ENCODE results near the gene PODNL1. TPM values are rescaled to one million over a fixed set of nuclear protein-coding genes. Genes with fewer than 3 reads are reported as not detected.
"Not testable (repeated sequence)": the region's sequence is repeated elsewhere in the genome, so short reads cannot be mapped to it uniquely, and the experiment has no call there.

PODNL1 gene
- total RNA-seq, 1 donor from 2014 or later = 0.93 TPM

DNA sequence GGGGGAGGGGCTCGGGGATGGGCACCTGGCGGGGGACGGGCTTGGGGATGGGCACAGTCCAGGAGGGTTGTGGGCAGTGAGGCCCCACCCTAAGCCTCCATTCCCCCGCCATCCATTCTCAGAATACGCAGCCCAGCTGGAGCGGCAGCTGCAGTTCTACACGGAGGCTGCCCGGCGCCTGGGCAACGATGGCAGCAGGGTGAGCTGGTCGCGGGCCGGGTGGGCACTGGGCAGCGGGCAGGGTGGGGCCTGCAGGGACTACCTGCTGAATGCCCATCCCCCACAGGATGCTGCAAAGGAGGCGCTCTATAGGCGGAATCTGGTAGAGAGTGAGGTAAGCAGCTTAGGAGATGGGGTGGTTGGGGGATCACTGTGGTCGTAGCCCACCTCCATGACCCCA lies 8.3 kb downstream of the PODNL1 start:
- no peak for DNase-seq (ENCODE audit: low spot score)

DNA sequence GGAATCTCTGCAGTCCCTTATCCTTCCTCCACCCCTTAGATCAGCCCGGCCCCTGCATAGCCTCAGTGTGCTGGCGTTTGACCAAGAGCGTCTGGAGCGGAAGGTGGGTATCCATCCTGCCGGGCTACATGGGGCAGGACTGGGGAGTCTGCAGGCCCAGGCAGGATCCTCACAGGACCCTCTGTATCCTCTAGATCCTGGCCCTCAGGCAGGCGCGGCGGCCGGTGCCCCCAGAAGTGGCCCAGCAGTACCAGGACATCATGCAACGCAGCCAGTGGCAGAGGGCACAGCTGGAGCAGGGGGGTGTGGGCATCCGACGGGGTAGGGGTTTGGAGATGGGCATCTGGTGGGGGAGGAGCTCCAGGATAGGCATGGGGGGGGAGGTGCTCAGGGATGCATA lies 8.9 kb downstream of the PODNL1 start:
- DNase-seq (ENCODE audit: low spot score) = no peak

DNA sequence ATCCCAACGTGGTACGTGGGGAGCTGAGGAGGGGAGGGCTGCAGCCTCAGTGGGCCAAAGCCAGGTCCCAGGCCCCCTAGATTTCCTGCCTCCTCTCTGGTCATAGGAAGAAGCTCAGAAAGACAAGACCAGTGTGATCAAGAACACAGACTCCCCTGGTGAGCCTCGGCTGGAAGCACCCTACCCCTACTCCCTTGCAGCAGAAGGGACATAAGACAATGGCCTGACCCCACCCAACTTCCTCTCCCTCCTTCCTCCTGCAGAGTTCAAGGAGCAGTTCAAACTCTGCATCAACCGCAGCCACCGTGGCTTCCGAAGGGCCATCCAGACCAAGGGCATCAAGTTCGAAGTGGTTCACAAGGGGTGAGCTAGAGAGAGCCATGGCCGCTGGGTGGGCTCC lies 11.5 kb downstream of the PODNL1 start:
- no peak for DNase-seq (ENCODE audit: low spot score)

DNA sequence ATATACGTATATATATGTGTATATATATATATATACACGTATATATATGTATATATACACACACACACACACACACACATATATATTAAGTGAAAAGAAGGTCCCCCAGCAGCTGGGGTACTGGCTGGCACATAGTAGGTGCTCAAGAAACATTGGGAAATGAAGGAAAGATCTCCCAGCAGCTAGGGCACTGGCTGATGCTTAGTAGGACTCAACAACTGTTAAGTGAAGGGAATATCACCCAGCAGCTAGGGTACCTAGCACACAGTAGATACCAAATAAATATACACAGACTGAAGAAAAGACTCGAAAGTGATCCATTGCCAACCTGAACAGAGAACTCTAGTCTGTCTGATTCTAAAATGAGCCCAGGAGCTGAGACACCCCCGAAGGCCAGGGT lies 12.2 kb downstream of the PODNL1 start:
- DNase-seq (ENCODE audit: low spot score) = no peak

DNA sequence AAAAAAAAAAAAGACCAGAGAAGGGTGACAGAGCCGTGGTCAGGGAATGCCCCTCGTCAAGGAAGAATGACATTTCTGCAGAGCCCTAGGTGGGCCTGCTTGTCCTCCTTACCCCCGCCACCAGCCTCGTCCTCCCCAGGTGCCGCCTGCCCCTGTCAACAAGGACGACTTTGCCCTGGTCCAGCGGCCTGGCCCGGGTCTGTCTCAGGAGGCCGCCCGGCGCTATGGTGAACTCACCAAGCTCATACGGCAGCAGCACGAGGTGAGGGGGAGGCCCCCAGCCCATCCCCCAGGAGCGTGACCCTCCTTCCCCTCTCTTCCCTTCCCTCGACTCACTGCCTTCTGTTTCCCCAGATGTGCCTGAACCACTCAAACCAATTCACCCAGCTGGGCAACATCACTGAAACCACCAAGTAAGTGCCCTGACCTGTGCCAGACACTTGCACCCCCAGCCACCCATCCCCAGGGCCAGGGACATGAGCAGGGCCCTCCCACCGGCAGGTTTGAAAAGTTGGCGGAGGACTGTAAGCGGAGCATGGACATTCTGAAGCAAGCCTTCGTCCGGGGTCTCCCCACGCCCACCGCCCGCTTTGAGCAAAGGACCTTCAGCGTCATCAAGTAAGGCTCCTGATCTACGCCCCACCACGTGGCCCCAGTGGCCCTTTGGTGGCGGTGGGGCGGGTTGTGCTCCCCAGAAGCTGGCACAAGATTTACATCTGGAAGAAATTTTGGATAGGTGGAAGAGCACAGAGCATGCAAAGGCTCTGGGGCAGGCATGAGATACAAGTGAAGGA lies 14.8 kb downstream of the PODNL1 start:
- no peak for DNase-seq (ENCODE audit: low spot score)

DNA sequence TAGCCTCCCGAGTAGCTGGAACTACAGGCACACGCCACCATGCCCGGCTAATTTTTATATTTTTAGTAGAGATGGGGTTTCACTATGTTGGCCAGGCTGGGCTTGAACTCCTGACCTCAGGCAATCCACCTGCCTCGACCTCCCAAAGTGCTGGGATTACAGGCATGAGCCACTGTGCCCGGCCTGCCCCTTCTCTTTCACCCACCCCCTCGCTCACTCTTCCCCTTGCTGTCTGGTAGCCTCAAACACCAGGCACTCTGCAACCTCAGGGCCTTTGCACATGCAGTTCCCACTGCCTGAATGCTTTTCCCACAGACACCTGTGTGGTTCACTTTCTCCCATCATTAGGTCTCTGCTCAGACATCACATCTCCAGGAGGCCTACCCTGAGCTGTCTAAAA lies 16.1 kb downstream of the PODNL1 start:
- not testable (repeated sequence) for DNase-seq (ENCODE audit: low spot score)

DNA sequence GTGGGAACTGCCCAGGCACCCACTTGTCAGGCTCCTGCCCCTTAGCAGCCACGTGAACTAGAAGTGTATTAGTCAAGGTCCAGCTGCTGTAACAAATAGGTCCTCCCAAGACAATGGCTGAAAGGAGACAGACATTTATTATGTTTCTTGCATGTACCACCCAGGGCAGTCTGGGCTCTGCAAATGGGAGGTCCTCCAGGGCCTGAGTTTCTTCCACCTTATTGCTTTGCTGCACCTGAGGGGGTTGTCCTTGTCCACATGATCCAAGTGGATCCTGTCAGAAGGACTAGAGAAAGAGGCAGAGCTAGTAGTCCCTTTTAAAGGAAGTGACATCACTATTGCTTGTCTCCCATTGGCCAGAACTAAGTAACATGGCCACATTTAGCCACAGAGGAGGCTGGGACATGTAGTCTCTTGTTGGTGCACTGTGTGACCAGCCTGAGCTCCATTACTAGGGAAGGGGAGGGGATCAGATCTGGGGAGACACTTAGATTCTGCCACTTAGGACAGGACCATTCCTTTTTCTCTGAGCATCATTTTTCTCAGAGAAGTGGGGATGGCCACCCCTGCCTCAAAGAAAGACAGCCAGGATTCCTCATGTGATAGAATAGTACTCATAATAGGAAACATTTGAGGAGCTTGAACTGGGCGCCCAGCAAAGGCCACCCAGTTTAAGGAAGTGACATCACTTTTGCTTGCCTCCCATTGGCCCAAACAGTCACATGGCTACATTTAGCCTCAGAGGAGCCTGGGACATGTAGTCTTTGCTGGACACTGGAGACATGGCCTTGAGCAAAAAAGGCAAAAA lies 17.1 kb downstream of the PODNL1 start:
- no peak for DNase-seq (ENCODE audit: low spot score)

DNA sequence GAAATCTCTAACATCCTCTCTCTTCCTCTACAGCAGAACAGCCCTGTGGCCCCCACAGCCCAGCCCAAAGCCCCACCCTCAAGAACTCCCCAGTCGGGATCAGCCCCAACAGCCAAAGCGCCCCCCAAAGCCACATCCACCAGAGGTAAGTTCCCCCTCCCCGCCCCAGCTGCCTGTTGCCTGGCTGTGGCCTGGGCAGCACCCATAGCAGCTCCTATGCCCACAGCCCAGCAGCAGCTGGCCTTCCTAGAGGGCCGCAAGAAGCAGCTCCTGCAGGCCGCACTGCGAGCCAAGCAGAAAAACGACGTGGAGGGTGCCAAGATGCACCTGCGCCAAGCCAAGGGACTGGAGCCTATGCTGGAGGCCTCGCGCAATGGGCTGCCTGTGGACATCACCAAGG lies 17.7 kb downstream of the PODNL1 start:
- DNase-seq (ENCODE audit: low spot score) = no peak

DNA sequence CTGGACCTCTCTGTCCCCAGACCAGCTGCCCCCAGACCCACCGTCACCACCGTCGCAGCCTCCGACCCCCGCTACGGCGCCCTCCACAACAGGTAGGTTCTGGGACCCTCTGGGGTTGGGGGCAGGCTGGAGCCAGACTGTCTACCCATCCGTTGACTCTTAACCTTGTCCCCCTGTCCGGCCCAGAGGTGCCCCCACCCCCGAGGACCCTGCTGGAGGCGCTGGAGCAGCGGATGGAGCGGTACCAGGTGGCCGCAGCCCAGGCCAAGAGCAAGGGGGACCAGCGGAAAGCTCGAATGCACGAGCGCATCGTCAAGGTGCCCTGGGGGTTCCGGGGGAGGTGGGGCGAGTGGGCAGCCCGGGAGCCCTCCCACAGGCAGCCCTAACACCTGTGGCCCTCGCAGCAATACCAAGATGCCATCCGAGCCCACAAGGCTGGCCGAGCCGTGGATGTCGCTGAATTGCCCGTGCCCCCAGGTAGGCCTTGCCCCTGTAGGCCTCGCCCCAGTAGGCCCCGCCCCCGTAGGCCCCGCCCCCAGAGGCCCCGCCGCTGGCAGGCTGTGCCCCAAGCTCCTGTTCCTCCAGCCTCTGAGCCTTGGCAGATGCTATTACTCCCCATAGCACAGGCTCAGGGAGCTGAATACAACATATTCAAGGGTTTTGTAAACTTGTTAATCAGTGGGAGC lies 19.3 kb downstream of the PODNL1 start:
- no peak for DNase-seq (ENCODE audit: low spot score)

DNA sequence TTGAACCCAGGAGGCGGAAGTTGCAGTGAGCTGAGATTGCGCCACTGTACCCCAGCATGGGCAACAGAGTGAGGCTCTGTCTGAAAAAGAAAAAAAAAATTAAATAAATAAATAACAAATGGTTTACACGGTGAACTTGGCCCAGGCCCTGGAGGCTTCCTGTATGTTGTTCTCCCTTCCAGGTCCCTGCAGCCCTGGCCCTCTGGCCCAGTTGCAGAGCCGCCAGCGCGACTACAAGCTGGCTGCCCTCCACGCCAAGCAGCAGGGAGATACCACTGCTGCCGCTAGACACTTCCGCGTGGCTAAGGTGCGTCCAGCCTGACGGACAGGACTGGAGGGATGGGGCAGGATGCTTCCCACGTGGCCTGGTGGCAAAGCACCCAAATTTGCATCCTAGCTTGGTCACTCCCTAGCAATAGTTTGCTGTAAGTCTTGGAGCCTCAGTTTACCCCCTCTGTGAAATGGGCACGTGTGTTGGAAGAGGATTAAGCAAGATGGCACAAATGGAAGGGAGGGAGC lies 20.3 kb downstream of the PODNL1 start:
- no peak for DNase-seq (ENCODE audit: low spot score)

DNA sequence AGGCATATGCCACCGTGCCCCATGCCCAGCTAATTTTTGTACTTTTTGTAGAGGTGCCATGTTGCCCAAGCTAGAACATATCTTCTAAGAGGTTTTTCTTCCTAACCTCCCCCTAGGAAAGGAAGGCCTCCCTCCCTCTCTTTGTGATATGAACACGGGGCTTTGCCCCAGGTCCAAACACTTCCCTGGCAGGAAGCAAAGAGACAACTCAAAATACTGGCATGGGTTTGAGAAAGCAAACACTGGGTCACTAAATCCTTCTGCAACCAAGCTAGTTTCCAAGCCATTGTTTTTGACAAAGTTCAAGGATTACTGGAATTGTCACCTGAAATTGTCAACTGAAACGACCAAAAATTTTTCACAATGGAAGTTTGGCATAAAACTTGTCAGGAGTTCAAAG lies 23.4 kb downstream of the PODNL1 start:
- no peak for DNase-seq (ENCODE audit: low spot score)

DNA sequence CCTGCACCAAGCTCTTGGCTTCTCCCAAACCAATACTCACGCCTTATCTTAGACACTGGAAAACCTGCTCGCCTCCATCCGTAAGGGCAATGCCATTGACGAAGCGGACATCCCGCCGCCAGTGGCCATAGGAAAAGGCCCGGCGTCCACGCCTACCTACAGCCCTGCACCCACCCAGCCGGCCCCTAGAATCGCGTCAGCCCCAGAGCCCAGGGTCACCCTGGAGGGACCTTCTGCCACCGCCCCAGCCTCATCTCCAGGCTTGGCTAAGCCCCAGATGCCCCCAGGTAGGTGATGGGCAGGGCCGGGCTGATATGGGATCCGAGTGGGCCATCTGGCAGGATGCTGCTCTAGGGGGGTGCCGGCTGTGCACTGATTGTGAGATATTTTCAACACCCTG lies 24.9 kb downstream of the PODNL1 start:
- no peak for DNase-seq (ENCODE audit: low spot score)

DNA sequence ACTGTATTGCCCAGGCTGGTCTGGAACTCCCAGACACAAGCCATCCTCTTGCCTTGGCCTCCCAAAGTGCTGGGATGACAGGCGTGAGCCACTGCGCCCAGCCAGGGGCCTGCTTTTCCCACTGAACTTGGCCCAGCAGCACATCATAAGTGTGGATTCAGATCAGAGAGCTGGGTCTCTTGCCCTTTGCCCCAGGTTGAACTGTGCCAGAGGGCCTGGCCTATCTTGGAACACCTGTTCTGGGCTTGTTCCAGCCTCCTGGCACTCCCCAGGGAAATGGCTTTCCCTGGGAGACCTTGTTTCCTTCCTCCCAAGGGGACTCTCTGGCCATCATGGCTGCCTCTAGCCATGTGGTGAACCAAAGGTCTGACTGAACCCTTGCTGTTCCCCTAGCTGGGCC lies 28.8 kb downstream of the PODNL1 start:
- no peak for DNase-seq (ENCODE audit: low spot score)

DNA sequence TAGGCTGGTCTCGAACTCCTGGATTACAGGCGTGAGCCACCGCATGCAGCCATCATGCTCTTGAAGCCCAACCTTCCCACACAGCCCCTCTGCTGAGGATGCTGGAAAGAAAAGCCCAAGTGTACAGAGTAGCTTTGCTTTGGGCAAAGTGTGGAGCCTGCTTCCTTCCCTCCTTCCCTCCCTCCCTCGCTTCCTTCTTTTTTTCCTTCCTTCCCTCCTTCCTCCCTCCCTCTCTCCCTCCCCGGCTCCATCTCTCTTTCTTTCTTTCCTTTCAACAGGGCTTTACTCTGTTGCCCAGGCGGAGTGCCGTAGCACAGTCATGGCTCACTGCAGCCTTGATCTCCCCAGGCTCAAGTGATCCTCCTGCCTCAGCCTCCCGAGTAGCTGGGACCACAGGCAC lies 29.5 kb downstream of the PODNL1 start:
- no peak for DNase-seq (ENCODE audit: low spot score)

DNA sequence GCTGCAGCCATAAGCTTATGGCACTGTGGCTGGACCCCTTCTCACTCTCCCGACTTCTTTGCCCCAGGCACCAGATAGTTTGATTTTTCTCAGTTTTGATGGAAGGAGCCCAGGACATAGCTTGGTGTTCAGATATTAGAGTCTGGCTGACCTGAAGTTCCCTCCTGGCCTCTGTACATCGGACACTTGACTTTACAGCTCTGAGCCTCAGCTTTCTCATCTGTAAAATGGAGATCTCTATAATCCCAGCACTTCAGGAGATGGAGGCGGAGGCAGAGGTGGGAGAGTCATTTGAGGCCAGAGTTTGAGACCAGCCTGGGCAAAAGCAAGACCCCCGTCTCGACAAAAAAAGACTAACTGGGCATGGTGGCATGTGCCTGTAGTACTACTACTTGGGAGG lies 31.3 kb downstream of the PODNL1 start:
- no peak for DNase-seq (ENCODE audit: low spot score)

DNA sequence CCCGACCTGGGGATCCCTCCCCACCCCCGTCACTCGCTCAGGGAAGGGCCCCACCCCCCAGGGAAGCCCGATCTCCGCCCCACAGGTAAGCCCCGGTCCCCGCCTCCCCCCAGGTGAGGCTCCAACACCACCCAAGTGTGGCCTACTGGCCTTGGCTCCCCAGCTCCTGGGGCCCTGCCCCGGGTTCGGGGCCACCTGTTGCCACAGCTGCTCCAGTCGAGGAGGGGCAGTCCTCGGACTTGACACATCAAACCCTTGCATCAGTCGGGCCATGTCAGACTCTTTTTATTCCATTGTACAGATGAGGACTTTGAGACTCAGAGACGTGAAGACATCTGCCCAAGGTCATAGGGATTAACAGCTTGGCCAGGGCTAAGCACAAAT lies 31.7 kb downstream of the PODNL1 start:
- no peak for DNase-seq (ENCODE audit: low spot score)

DNA sequence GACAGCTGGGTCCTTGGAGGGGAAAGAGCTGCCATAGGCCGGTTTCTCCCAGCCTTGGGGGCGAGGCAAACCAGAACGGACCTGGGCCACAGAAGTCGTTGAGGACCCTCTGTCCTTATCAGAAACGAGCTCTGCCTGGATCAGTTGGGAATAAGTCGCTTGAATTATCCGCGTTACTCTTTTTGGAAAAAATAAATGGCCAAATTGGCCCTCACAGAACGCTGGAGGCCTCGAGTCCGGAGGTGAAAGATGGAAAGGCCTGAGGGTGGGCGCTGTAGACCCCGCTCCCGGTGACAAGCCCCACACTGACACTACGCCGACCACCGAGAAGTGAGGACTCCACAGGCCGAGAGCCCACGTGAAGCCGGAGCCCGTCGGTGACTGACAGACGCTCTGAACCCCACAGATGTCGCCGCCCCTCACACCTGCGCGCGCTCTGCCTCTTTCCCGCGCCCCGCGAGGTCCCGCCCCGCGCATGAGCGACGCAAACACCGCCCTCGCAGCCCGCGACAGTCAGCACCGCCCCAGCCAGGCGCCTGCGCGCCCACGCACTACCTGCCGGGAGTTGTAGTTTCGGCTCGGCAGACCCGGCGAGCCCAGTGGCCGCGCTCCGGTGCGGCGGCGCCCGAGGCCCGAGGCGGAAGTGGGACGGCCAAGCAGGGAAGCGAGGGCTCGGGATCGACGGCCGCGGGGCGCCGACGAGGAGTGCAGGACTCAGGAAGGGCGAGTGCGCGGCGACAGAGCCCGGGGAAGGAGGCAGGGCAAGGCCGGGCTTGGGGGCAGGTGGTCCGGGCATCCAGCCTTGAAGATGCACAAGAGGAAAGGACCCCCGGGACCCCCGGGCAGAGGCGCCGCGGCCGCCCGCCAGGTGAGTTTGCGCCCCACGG lies 32.3 kb downstream of the PODNL1 start, which contains the start of the genes BRME1 and CC2D1A:
TSS of gene BRME1 (minus strand) at position 484 of the 887 bp plus-strand sequence. CDS start 1,225 bp downstream, outside the sequence.
TSS of gene CC2D1A (plus strand) at position 568 of the 887 bp plus-strand sequence. CDS start at position 809, 241 bp downstream.
- peak; percentile 99 for DNase-seq (ENCODE audit: low spot score)

DNA sequence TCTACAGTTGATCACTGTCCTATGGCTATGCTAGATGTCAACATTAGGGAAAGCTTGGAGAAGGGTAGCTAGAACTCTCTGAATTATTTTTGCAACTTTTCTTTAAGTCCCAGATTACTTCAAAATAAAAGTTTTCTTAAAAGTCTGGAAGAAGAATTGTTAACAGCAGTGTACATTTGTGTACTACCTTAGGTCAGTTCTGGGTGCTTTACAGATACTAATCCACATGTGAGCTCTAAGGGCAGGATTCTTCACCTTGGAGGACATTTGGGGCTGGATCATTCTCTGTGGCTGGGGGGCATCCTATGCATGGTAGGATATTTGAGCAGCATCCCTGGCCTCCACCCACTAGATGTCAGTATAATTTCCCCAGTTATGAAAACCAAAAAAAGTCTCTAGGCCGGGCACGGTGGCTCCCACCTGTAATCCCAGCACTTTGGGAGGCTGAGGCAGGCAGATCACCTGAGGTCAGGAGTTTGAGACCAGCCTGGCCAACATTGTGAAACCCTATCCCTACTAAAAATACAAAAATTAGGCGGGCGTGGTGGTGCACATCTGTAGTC lies 35.1 kb downstream of the PODNL1 start:
- DNase-seq (ENCODE audit: low spot score) = no peak

DNA sequence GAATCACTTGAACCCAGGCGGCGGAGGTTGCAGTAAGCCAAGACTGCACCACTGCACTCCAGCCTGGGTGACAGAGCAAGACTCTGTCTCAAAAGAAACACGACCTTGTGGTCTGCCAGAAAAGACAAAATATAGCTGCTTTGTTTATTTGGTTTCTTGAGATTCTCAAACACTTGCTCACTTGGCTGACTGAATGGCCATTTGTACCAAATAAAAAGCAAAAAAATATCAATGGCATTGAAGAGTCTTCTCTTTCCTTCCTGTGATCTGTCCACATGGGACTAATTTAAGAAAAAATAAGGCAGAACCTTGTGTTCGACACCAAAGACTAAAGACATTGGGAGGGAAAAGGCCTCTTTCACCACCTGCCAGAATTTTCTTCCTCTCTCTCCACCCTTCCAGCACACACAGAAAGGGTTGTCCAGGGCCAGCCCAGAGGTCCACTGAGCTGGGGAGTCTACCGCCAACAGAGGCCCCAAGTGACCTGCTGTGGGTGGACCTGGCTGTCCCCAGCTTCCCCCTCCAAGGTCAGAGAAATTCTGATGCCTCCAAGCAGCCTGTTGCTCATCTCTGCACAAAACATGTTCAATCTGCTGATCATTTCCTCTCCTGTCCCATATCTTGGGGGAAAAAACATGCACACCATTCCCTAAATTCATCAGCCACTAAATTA lies 38.2 kb downstream of the PODNL1 start:
- DNase-seq (ENCODE audit: low spot score) = no peak

DNA sequence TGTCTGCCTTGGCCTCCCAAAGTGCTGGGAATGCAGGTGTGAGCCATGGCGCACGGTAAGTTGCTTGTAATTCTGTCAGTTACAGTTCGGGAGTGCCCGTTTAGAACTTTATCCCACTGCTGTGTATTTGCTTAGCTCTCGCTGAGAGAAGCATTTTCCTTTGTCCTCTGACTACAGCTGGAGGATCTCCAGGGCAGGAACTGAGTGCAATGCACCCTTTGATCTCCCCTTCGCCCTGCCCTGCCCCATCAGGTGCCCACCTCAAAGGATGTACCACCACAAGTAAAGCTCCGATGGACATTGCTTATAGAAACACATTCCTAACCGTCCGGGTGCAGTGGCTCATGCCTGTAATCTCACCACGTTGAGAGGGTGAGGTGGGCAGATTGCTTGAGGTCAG lies 38.8 kb downstream of the PODNL1 start:
- no peak for DNase-seq (ENCODE audit: low spot score)
